Hematopoietic multipotent progenitor cell treated with erythropoietin and hydrocortisone succinate and interleukin-3 and kit ligand, for 17 days (in vitro differentiated cells): ENCODE data around the gene DOCK9.
A peak's percentile ranks its signal among the peaks of the same experiment; 100 is the strongest.

Experiments
- DNase-seq: peaks from one replicate; pipeline ENCODE4 v3.0.0-alpha.2; 2015; ENCODE audit warnings: low spot score

The DOCK9 gene, protein sequence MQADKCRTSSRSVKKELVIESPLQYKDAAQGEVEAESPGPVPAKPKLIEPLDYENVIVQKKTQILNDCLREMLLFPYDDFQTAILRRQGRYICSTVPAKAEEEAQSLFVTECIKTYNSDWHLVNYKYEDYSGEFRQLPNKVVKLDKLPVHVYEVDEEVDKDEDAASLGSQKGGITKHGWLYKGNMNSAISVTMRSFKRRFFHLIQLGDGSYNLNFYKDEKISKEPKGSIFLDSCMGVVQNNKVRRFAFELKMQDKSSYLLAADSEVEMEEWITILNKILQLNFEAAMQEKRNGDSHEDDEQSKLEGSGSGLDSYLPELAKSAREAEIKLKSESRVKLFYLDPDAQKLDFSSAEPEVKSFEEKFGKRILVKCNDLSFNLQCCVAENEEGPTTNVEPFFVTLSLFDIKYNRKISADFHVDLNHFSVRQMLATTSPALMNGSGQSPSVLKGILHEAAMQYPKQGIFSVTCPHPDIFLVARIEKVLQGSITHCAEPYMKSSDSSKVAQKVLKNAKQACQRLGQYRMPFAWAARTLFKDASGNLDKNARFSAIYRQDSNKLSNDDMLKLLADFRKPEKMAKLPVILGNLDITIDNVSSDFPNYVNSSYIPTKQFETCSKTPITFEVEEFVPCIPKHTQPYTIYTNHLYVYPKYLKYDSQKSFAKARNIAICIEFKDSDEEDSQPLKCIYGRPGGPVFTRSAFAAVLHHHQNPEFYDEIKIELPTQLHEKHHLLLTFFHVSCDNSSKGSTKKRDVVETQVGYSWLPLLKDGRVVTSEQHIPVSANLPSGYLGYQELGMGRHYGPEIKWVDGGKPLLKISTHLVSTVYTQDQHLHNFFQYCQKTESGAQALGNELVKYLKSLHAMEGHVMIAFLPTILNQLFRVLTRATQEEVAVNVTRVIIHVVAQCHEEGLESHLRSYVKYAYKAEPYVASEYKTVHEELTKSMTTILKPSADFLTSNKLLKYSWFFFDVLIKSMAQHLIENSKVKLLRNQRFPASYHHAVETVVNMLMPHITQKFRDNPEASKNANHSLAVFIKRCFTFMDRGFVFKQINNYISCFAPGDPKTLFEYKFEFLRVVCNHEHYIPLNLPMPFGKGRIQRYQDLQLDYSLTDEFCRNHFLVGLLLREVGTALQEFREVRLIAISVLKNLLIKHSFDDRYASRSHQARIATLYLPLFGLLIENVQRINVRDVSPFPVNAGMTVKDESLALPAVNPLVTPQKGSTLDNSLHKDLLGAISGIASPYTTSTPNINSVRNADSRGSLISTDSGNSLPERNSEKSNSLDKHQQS (N-terminal part only)

DNA sequence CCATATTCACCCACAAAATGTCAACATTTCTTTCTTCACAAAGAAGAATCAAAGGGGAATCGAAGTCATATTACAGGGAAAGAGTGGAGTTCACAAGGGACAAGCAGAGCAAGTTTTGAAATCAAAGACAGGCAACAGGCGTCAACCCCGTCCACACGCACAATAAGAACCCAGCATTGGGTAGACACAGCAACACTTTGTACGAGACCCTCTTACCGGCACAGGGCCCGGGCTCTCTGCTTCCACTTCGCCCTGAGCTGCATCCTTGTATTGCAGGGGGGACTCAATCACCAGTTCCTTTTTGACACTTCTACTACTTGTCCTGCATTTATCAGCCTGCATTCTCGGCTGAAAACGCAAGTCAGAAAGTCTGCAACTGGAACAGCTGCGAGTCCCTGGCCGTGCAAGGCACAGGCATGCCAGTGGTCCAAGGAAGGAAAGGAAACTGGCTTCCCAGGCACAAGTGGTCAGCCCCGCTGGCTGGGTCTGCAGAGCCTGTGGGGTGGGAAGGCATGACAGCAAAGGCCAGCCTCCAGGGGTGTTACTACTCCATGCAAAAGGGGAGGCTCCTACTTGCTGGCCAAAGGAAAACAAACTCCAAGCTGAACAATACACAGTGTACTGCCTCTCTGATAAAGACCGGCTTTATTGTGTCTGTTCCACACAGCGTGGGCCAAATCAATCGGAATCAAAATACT, at the start of gene DOCK9:
TSS of gene DOCK9 (minus strand) at position 497 of the 698 bp plus-strand sequence. CDS start at position 342, 155 bp downstream.
- DNase-seq = no peak

DNA sequence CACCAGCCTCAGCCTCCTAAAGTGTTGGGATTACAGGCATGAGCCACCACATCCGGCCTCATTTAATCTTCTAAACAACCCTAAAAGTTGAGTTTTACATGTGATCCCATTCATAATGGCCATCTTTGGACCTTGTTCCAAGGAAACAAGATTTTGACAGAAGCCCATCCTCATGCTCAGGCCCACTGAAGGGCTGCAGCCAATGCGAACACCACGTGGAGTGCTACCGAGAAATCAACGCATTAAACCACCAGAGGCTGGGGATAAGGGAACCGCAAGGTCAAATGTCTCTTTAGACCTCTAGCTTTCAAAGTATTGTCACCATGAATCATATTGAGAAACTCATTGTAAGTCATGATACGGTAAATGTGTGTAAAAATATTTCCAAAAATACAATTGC, 49.4 kb upstream of the DOCK9 start:
- no peak for DNase-seq

DNA sequence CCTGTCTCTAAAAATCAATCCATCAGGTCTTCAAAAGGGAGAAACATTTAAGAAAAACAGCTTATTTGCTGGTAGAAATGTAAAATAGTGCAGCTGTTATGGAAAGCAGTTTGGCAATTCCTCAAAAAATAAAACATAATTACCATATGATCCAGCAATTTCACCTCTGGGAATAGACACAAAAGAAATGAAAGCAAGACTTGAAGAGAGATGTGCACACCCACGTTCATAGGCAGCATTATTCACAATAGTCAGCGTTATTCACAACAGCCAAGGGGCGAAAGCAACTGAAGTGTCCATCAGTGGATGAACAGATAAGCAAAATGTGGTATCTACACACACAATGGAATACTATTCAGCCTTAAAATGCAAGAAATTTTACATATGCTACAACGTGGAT, 45.1 kb upstream of the DOCK9 start:
- no peak for DNase-seq

DNA sequence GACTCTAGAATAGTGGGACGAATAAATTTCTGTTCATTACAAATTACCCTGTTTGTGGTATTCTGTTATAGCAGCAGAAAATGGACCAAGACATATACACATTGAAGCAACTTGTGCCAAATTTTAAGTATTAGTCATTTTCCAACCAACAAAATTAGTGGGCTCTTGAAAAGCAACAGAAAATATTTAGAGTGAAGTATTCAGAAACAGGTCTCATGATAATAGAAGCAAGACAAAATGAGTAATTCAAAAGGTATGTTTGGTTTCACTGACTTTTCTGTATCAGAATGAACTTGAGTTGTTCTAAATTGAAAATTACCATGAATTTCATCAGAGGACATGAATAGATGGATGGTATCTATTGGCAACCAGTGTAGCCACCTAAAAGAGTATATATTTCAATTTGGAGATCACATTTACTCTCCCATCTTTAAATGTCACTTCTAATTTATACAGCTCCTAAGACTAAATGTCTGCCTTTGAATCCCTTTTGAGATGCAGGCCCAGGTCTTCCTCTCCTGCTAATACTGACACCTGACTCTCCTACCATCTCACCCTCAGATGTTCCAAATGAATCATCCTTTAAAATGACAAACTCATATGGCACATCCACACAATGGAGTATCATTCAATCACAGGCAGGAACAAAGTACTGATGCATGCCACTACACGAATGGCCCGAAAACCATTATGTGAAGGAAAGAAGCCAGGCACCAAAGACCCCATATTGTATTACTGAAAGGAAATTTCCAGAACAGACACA, 40.7 kb upstream of the DOCK9 start:
- DNase-seq = no peak

DNA sequence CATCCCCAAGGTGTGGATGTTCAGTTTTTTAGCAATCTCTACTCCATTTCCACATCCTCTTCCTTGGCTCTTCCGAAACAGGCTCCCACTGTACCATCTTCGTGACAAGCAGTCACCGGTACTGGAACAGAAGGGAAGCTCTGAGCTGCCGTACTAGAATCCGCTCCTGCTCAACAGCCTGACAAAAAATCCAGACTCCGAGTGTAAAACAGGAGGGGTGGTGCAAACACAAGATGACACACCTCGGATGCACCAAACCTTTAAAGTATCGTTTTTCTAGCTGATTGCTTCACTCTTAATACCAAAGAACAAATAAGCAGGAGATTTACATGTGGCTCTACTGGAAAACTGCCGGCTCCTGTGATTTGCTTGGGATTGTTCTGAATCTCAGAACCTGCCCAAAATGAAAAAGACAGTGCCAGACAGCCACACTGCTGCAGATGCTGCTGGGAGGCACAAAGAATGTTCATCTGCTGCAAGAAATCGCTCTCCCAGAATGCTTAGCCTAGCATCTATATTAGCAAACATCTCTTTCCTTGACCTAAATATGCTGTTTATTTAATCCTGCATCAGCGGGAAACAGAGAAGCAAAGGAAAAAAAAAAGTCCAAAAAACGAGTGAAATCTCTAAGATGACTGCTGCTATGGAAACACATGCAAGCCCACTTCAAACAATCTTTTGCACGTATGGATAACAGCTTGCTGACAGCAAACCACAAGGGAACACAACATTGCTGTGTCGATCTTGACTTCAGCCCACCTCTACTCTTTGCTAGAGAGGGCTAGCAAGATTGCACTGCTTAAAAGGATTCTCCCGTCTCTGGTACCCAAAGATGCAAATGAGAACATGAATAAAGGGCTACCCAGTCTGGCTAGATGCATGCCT, 38.0 kb upstream of the DOCK9 start:
- no peak for DNase-seq

DNA sequence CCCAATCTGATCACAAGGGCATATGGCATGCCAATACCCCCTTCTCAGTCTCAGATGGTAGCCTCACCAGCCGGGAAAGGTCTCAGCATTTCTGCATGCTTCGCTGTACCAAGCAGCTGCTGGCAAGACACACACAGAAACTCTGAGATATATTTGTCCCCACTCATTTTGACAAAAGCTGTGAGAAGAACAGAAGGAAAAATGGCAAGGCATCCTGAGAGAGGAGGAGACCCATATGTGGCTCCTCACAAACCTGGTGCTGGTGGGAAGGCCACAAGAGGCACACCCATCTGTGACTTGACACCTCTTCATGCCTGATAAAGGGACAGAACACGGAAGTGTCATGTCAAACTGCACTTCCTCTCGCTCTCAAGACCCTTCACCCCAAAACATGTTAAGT, 36.7 kb upstream of the DOCK9 start:
- peak; percentile 9 for DNase-seq

DNA sequence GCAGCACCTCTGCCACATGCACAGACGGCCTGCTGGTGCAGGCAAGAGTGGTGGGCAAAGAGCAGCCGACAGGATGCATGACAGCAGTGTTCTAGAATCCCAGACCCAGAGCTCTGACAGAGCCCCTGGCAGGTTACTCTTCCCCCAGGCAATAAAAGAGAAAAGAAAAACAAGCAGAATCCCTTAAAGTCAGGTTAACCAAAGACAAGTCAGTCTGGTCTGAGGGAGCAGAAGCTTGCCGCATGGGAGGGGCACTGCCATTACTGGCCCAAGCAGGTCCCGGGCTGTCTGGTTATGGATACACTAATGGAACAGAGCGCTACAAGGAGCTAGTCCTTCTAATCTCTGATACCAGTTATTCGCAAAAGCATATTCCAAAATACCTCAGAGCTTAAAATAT, 36.1 kb upstream of the DOCK9 start:
- DNase-seq = no peak

DNA sequence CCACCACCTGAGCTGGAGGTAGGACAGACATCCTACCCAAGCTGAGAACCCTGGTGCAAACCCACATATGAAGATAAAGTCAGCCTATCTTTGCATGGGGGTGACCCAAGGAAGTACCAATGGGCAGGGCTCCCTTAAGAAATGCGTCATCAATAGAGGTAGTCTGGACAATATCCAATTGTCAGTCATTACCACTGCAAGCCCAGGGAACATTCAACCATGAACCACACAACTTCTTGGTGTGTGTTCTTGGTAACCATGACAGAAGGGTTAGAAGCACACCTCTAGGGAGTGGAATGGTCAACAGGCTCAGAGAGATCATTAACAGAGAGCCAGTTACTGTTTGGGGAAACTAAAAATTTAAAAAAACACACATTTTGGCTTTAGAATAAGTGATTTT, 34.7 kb upstream of the DOCK9 start:
- DNase-seq = no peak

DNA sequence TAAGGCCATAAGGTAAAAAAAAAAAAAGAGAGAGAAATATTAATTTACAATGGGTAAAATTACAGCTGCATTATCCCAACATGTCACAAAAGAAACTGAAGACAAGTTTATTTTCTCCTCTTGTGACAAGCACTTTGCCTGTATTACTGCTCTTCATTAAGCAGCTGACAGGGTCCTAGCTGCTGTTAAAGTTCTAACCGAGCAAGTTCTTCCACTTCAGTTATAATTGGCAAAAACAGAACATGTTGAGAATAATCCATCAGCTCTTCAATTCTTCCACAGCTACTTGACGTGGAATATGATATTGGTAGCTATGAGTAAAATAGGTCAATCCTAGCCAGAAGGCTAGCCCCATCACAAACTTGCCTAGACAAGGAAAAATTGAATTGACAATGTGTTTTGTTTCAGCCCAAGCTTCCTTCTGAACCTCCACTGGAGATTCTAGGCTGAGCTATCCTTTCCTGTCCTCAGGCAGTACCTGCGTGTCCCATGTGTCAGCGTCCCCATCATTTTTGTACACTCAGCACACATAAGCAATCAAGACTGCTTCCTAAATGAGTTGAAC, 32.2 kb upstream of the DOCK9 start:
- DNase-seq = no peak

DNA sequence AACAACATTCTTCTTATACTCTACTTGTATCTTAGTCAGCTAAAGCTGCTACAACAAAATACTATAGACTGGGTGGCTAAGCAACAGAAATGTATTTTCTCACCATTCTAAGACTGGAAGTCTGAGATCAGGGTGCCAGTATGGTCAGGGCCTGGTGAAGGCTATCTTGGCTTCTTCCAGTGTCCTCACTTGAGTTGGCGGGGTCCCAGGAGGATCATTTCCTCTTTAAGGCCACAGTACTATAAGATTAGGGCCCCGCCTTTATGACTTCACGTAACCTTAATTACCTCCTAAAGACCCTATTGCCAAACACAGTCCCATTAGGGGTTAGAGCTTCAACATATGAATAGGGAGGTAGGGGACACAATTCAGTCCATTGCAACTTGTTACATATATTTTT, 30.7 kb upstream of the DOCK9 start:
- DNase-seq = no peak

DNA sequence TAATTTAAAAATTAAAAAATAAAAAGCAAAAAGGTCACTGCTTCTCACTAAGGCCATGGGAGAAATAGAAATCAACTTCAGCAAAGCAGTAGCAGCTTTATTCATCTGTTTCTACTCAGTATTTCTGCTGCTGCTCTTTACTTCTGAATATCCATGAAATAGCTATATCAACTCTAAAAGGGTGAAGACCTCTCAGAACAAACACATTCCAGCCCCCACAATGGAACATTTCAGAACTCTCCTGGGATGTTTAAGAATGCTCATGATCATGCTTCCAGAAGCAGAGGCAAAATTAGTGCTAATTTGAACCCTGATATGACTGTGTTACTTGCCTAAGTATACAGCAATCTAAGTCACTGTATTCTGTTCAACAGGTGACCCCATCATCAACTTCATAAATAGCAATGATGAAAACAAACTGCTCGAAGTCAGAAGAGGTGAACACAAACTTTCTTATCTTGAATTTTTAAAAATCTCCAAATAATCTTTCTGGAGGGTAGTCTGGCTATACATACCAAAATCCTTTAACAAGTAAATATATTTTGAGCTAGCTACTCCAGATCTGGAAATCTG, 29.6 kb upstream of the DOCK9 start:
- no peak for DNase-seq

DNA sequence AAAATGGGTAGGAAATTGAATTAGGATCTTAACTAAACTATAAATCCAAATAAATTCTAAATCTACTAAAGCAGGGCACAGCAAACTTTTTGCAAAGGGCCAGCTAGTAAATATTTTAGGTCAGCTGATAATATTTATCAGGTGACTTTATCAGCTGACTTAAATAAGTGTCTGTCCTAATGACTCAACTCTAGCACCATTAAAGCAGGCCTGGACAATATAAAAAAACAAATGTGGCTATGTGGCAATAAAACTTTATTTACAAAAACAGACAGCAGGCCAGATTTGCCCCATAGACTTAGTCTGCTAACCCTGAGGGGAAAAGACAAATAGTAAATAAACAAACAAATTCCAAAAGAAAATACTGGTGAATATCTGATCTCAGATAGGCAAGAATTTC, 27.7 kb upstream of the DOCK9 start:
- DNase-seq = no peak

DNA sequence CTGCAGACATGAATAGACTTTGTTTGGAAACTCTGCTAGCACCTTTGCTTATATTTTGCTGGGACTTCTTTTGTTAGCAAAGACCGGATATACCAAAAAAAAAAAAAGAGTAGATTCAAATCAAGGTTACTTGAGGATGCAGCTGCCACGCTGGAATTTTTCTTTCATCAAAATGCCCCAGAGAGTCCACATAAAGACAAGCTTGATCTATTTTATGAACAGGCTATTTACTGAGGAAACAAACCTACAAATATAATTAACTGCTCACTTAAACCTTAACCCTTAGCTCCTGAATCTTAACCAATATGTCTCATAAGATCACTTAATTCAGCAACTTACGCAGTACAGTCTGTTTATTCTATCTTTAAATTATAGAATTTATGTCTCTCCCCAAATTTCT, 27.1 kb upstream of the DOCK9 start:
- DNase-seq = no peak

DNA sequence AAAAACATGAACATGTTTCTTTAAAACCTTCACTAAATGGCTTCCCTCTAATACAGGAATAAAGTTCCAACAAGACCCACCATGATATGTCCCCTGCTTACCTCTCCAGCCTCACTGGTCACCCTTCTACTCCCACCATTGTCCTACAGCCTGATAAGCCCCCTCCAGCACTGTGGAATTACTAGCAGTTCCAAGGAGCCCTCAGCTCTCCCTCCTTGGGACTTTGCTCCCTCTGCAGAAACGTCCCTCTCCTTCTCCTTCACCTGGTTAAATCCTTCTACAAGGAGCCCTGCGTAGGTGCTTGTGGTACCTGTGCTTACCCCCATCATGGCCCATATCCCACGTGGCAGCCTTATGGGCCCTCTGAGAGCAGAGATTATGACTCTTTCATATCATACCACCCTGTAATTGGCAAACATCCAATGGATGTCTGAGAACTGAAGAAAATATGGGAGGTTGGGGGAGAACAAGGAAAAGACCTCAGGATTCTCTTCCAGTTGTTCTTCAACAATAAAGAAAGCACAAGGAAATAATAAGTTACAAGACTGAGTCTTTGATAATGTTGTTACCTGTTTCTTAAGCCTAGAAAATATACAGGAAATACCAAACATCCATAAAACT, 26.1 kb upstream of the DOCK9 start:
- DNase-seq = no peak

DNA sequence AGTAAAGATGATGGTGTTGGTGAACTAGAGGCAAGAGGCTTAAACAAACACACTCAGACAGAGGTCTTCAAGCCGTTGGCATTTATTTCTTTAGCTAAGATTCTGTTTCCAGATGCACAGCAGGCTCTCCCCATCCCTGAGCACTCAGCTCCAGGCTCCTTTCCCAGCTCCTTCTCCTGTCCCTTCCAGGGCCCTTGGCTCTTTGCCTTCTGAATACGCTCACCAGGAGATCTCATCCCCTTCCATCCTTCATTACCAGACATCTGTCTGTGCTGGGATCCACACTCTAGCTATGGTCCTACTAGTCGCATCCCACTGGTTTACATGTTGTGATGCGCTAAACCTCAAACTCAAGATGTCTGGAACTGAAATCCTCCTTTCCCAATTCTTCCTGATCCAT, 25.3 kb upstream of the DOCK9 start:
- DNase-seq = no peak

DNA sequence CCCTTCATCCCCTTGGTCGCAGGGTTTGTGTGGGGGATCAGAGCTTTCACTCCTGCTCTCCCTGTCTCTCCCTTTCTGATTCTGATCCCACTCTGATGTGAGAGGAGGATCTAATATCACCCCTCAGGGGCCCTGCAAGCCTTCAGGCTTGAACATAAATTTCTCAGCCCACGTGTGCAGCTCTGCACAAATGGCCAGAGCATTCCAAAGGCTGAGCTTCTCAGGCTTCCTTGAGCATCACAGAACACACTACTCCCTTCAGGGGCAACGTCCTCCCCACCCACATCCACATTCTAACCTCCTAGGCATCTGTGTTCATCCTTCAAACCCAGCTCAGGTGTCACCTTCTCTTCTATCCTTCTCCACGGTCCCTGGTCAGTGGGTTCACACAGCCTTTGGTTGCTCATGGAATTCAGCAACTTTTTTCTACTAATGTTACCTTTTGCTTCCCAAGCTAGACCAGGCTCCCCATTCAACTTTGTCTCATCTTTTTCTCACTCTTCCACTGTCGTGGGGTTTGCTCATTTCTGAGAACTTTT, 24.4 kb upstream of the DOCK9 start:
- no peak for DNase-seq

DNA sequence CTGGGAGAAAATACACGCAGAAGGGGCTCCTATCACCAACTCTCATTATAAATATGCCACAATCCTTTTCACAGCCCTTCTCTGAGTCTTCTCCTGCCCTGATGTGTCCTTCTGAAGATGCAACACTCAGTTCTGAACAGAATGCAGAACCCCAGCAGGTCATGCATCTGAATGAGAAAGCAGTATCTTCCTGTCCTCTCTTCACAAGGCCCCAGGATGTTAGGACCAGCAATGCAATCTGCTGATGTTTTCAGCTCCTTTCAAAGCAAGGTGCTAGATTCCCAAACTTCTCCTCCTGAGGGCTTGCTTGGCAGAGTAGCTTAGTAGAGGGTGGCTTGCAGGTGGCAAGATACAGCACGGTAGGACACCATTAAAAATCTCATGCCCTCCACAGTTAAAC, 22.3 kb upstream of the DOCK9 start:
- DNase-seq = no peak

DNA sequence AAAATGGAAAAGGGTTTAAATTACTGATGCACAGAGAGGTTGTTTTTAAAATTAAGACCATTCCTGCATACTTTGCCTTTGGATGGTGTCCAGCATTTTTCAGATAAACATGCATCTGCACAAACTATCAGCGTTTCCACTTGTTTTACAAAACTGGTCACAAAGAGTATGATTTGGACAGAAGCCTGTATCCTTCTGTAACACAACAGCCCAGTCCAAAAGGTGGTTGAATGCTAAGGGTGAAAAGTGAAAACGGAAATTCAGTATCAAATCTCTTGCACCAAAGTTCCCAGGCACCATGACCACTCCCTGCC, 21.7 kb upstream of the DOCK9 start:
- DNase-seq = no peak
